ACC112 (cell line): ENCODE measurements around the gene SNAPC4.

Experiments used
- H2AFZ ChIP-seq: fragments of 200-600 bp; sonication (generic); one replicate; pipeline ENCODE4 v1.6.0; 2017; ENCODE audit warnings: antibody characterized with exemption, low read length; ENCODE audit not compliant: unreplicated experiment
- H3K27ac ChIP-seq: fragments of 200-600 bp; sonication (generic); 2 replicates; pipeline ENCODE4 v1.5.1; 2014; ENCODE audit warnings: low read depth, mild to moderate bottlenecking, antibody characterized with exemption, low read length, moderate library complexity
- H3K27me3 ChIP-seq: fragments of 200-600 bp; sonication (generic); 2 replicates; pipeline ENCODE4 v1.6.1; 2014; ENCODE audit warnings: mild to moderate bottlenecking, antibody characterized with exemption, low read length, moderate library complexity, mixed read lengths; ENCODE audit not compliant: insufficient read depth
- H3K36me3 ChIP-seq: fragments of 200-600 bp; sonication (generic); 2 replicates; pipeline ENCODE4 v1.6.1; 2016; ENCODE audit warnings: mild to moderate bottlenecking, antibody characterized with exemption, low read length, moderate library complexity, mixed read lengths; ENCODE audit not compliant: insufficient read depth
- H3K4me1 ChIP-seq: fragments of 200-600 bp; sonication (generic); one replicate; pipeline ENCODE4 v1.6.1; 2016; ENCODE audit warnings: low read length, mixed read lengths; ENCODE audit not compliant: insufficient read depth, unreplicated experiment, control insufficient read depth
- H3K4me3 ChIP-seq: fragments of 200-600 bp; sonication (generic); 2 replicates; pipeline ENCODE4 v1.5.1; 2014; ENCODE audit warnings: mild to moderate bottlenecking, low read depth, low read length
- H3K79me2 ChIP-seq: fragments of 200-600 bp; sonication (generic); one replicate; pipeline ENCODE4 v1.6.0; 2016; ENCODE audit warnings: low read length; ENCODE audit not compliant: control insufficient read depth, unreplicated experiment, insufficient read depth

The SNAPC4 gene

GRCh38 chr9:136368190-136368589, 31.8 kb downstream of the SNAPC4 start:
- Histone ChIP-seq H3K79me2 (no peaks in the 10 kb centered on the region), H3K4me1 (peaks cover 9% of the 10 kb centered on the region), H3K36me3 (no peaks in the 10 kb centered on the region), H2AFZ (no peak overlapping the region), H3K27ac (no peak overlapping the region), H3K4me3 (no peak overlapping the region), H3K27me3 (no peaks in the 10 kb centered on the region)

- no peaks in the 10 kb centered on the region for H3K36me3 ChIP-seq
- H3K27me3 ChIP-seq, result no peaks in the 10 kb centered on the region
- H3K27ac ChIP-seq, result no peak overlapping the region
- no peak overlapping the region for H3K4me3 ChIP-seq
- H2AFZ ChIP-seq, result no peak overlapping the region
- H3K4me1 ChIP-seq, result peaks cover 8% of the 10 kb centered on the region
- no peaks in the 10 kb centered on the region for H3K79me2 ChIP-seq
Measured at GRCh38 chr9:136367296-136368145, 32.4 kb downstream of the SNAPC4 start.

- Histone ChIP-seq H3K4me1 (peaks cover 7% of the 10 kb centered on the region), H2AFZ (no peak overlapping the region), H3K27ac (no peak overlapping the region), H3K27me3 (no peaks in the 10 kb centered on the region), H3K79me2 (no peaks in the 10 kb centered on the region), H3K4me3 (no peak overlapping the region), H3K36me3 (no peaks in the 10 kb centered on the region)
Measured at GRCh38 chr9:136366826-136367225, 33.1 kb downstream of the SNAPC4 start.

GRCh38 chr9:136365775-136366222, 34.2 kb downstream of the SNAPC4 start:
- Histone ChIP-seq H3K36me3 (no peaks in the 10 kb centered on the region), H3K4me3 (no peak overlapping the region), H3K4me1 (peaks cover 11% of the 10 kb centered on the region), H3K27me3 (no peaks in the 10 kb centered on the region), H3K27ac (no peak overlapping the region), H2AFZ (no peak overlapping the region), H3K79me2 (no peaks in the 10 kb centered on the region)

GRCh38 chr9:136364942-136365774, 34.8 kb downstream of the SNAPC4 start:
- Histone ChIP-seq H3K27me3 (no peaks in the 10 kb centered on the region), H3K36me3 (no peaks in the 10 kb centered on the region), H3K79me2 (no peaks in the 10 kb centered on the region), H3K4me3 (no peak overlapping the region), H3K27ac (no peak overlapping the region), H2AFZ (no peak overlapping the region), H3K4me1 (peaks cover 11% of the 10 kb centered on the region)

- no peaks in the 10 kb centered on the region for H3K36me3 ChIP-seq
- no peak overlapping the region for H2AFZ ChIP-seq
- no peaks in the 10 kb centered on the region for H3K27me3 ChIP-seq
- H3K4me3 ChIP-seq, result peak overlapping the region; percentile 90
- no peaks in the 10 kb centered on the region for H3K79me2 ChIP-seq
- H3K27ac ChIP-seq, result no peak overlapping the region
- peaks cover 11% of the 10 kb centered on the region for H3K4me1 ChIP-seq
Measured at GRCh38 chr9:136363949-136364748, 35.8 kb downstream of the SNAPC4 start.

- Histone ChIP-seq H3K4me3 (peak within 1 kb of the TSS; percentile 90), H3K4me1 (peaks cover 11% of the 10 kb centered on the region), H3K27me3 (no peaks in the 10 kb centered on the region), H2AFZ (peak within 1 kb of the TSS; percentile 96), H3K36me3 (no peaks in the 10 kb centered on the region), H3K79me2 (no peaks in the 10 kb centered on the region), H3K27ac (peak within 1 kb of the TSS; percentile 60; the same call in 1 of the 2 replicates)
Measured at GRCh38 chr9:136363106-136363948, 36.6 kb downstream of the SNAPC4 start, which contains the start of gene DNLZ. DNLZ (minus strand) TSS chr9:136363744; CDS start chr9:136363714, 30 bp downstream.

- Histone ChIP-seq H2AFZ (no peak overlapping the region), H3K79me2 (no peaks in the 10 kb centered on the region), H3K36me3 (no peaks in the 10 kb centered on the region), H3K27ac (no peak overlapping the region), H3K4me1 (peaks cover 11% of the 10 kb centered on the region), H3K27me3 (no peaks in the 10 kb centered on the region), H3K4me3 (peak overlapping the region; percentile 28; the same call in 1 of the 2 replicates)
Measured at GRCh38 chr9:136362450-136362784, 37.6 kb downstream of the SNAPC4 start.

- H3K36me3 ChIP-seq, result no peaks in the 10 kb centered on the region
- no peak overlapping the region for H3K4me3 ChIP-seq
- H2AFZ ChIP-seq, result no peak overlapping the region
- no peaks in the 10 kb centered on the region for H3K27me3 ChIP-seq
- peaks cover 11% of the 10 kb centered on the region for H3K4me1 ChIP-seq
- H3K79me2 ChIP-seq, result no peaks in the 10 kb centered on the region
- H3K27ac ChIP-seq, result no peak overlapping the region
Measured at GRCh38 chr9:136361754-136362449, 38.1 kb downstream of the SNAPC4 start.
